HL-60 (cell line): ENCODE measurements around the gene DGLUCY.

Experiments used
- TF ChIP-seq, protein P1 (sequence below): IDR thresholded peaks from one replicate; pipeline ENCODE4 v1.5.1; 2011; ENCODE audit warnings: low read length, control low read depth, inconsistent platforms; ENCODE audit not compliant: insufficient read depth
- TF ChIP-seq, protein P2 (sequence below): IDR thresholded peaks from 2 replicates; pipeline ENCODE4 v1.6.1; 2012; ENCODE audit warnings: low read depth; ENCODE audit not compliant: insufficient replicate concordance

DNA sequence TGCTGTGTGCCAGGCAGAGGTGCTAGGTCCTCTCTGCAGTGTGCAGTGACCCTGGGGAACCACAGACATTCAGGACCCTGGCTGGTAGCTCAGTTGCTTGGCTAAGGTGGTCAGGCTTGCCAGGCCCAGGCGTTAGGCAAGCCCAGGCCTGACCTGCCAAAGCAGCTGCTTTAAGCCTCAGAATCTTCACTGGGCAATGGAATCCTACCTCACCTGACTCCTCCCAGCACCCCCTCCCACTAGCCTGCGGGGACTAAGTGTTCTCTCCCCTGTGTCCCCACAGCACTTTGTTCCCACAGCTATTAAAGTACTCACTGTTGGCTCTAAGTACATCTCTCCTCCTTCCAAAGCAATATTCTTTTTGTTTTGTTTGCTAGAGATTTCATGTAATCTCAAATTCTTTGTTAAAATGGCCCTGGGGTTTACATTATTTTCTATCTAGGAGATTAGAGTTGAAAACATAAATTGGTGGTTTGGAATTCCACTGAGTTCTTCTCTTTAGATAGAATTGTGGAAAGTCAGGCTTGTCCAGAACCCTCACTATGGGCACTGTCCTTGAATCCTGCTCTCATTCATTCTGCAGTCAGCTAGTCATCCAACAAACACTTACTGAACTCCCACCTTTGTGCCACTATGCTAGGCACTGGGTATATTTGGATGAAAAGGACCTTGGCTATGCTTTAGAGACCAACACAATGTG lies 44.4 kb downstream of the DGLUCY start:
- TF ChIP-seq, protein P1, sequence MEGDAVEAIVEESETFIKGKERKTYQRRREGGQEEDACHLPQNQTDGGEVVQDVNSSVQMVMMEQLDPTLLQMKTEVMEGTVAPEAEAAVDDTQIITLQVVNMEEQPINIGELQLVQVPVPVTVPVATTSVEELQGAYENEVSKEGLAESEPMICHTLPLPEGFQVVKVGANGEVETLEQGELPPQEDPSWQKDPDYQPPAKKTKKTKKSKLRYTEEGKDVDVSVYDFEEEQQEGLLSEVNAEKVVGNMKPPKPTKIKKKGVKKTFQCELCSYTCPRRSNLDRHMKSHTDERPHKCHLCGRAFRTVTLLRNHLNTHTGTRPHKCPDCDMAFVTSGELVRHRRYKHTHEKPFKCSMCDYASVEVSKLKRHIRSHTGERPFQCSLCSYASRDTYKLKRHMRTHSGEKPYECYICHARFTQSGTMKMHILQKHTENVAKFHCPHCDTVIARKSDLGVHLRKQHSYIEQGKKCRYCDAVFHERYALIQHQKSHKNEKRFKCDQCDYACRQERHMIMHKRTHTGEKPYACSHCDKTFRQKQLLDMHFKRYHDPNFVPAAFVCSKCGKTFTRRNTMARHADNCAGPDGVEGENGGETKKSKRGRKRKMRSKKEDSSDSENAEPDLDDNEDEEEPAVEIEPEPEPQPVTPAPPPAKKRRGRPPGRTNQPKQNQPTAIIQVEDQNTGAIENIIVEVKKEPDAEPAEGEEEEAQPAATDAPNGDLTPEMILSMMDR = no peak
- TF ChIP-seq, protein P2, sequence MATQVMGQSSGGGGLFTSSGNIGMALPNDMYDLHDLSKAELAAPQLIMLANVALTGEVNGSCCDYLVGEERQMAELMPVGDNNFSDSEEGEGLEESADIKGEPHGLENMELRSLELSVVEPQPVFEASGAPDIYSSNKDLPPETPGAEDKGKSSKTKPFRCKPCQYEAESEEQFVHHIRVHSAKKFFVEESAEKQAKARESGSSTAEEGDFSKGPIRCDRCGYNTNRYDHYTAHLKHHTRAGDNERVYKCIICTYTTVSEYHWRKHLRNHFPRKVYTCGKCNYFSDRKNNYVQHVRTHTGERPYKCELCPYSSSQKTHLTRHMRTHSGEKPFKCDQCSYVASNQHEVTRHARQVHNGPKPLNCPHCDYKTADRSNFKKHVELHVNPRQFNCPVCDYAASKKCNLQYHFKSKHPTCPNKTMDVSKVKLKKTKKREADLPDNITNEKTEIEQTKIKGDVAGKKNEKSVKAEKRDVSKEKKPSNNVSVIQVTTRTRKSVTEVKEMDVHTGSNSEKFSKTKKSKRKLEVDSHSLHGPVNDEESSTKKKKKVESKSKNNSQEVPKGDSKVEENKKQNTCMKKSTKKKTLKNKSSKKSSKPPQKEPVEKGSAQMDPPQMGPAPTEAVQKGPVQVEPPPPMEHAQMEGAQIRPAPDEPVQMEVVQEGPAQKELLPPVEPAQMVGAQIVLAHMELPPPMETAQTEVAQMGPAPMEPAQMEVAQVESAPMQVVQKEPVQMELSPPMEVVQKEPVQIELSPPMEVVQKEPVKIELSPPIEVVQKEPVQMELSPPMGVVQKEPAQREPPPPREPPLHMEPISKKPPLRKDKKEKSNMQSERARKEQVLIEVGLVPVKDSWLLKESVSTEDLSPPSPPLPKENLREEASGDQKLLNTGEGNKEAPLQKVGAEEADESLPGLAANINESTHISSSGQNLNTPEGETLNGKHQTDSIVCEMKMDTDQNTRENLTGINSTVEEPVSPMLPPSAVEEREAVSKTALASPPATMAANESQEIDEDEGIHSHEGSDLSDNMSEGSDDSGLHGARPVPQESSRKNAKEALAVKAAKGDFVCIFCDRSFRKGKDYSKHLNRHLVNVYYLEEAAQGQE = no peak
